ENCODE measurements around the gene ANKLE1. TPM values are rescaled to one million over a fixed set of nuclear protein-coding genes. Genes with fewer than 3 reads are reported as not detected.
"Not testable (repeated sequence)": the region's sequence is repeated elsewhere in the genome, so short reads cannot be mapped to it uniquely, and the experiment has no call there.

Gene ANKLE1
- total RNA-seq, 4 donors from 2014 or later = 0.44 to 2.1 (median 0.90) TPM

GRCh38 chr19:17293605-17294004, 11.9 kb downstream of the ANKLE1 start:
- Histone ChIP-seq H3K27ac (no peak overlapping the region), H3K36me3 (peaks cover 0 to 32% (median 0%) of the 10 kb centered on the region in 3 donors), H3K9me3 (peaks cover 0 to 3% (median 0%) of the 10 kb centered on the region in 4 donors), H3K4me3 (no peak overlapping the region), H3K27me3 (no peaks in the 10 kb centered on the region), H3K4me1 (peaks cover 0 to 22% (median 7%) of the 10 kb centered on the region in 4 donors)
- 87 to 95% methylated on average over 14 of the region's 14 CpGs for WGBS, 2 donors
- no peak for TF ChIP-seq CTCF (IDR thresholded peaks at IDR 0.05)
- TF ChIP-seq EP300 (IDR thresholded peaks at IDR 0.05) = no peak
- TF ChIP-seq POLR2A (IDR thresholded peaks at IDR 0.05) = no peak
- no peak for DNase-seq (ENCODE audit: low spot score in 2 of 2)

GRCh38 chr19:17294051-17294891, 12.6 kb downstream of the ANKLE1 start:
- no peaks in the 10 kb centered on the region for H3K27me3 ChIP-seq
- 83 to 84% methylated on average over 36 to 40 of the region's 48 CpGs for whole genome bisulfite sequencing, 2 donors

GRCh38 chr19:17295551-17295950, 13.8 kb downstream of the ANKLE1 start:
- not testable (repeated sequence) for H3K27ac ChIP-seq; H3K27me3 ChIP-seq; H3K9me3 ChIP-seq; DNase-seq (ENCODE audit: low spot score in 2 of 2); H3K4me3 ChIP-seq
- H3K36me3 ChIP-seq = peaks cover 0 to 42% (median 0%) of the 10 kb centered on the region in 3 donors
- peaks cover 0 to 17% (median 7%) of the 10 kb centered on the region in 4 donors for H3K4me1 ChIP-seq
- WGBS, 2 donors = 97% methylated on average over 6 of the region's 6 CpGs

More at GRCh38 chr19:17294051-17294891, 12.6 kb downstream of the ANKLE1 start:
- TF ChIP-seq EP300 (IDR thresholded peaks at IDR 0.05) (no peak), CTCF (IDR thresholded peaks at IDR 0.05) (no peak)
- peaks cover 0 to 36% (median 0%) of the 10 kb centered on the region in 3 donors for H3K36me3 ChIP-seq
- no peak overlapping the region for H3K27ac ChIP-seq
- H3K4me3 ChIP-seq = no peak overlapping the region
- H3K9me3 ChIP-seq = peaks cover 0 to 3% (median 0%) of the 10 kb centered on the region in 4 donors
- no peak for DNase-seq (ENCODE audit: low spot score in 2 of 2)
- H3K4me1 ChIP-seq = peaks cover 0 to 22% (median 7%) of the 10 kb centered on the region in 4 donors

- WGBS, 2 donors = 61 to 64% methylated on average over 4 of the region's 4 CpGs
- Histone ChIP-seq H3K9me3 (peaks cover 0 to 3% (median 0%) of the 10 kb centered on the region in 4 donors), H3K36me3 (peaks cover 0 to 49% (median 0%) of the 10 kb centered on the region in 3 donors), H3K4me3 (no peak overlapping the region), H3K27me3 (no peaks in the 10 kb centered on the region), H3K27ac (no peak overlapping the region), H3K4me1 (peaks cover 0 to 17% (median 7%) of the 10 kb centered on the region in 4 donors)
- TF ChIP-seq CTCF (IDR thresholded peaks at IDR 0.05) (no peak), POLR2A (IDR thresholded peaks at IDR 0.05) (no peak)
- DNase-seq (ENCODE audit: low spot score in 2 of 2) = no peak
Observed at GRCh38 chr19:17296273-17296672, 14.6 kb downstream of the ANKLE1 start.

- no peak for DNase-seq (ENCODE audit: low spot score in 2 of 2)
- Histone ChIP-seq H3K4me3 (no peak overlapping the region), H3K9me3 (peaks cover 0 to 3% (median 0%) of the 10 kb centered on the region in 4 donors), H3K27me3 (no peaks in the 10 kb centered on the region), H3K36me3 (peaks cover 0 to 51% (median 0%) of the 10 kb centered on the region in 3 donors), H3K27ac (no peak overlapping the region), H3K4me1 (peaks cover 0 to 18% (median 6%) of the 10 kb centered on the region in 4 donors)
- no peak for TF ChIP-seq CTCF (IDR thresholded peaks at IDR 0.05)
- no peak for TF ChIP-seq POLR2A (IDR thresholded peaks at IDR 0.05)
- TF ChIP-seq EP300 (IDR thresholded peaks at IDR 0.05) = no peak
- WGBS, 2 donors = 77 to 83% methylated on average over 6 of the region's 6 CpGs
Observed at GRCh38 chr19:17296976-17297375, 15.3 kb downstream of the ANKLE1 start.

Data from tibial nerve (tissue), 4 donors.